ENCODE data around the gene ATP9A. TPM values are rescaled to one million over a fixed set of nuclear protein-coding genes. Genes with fewer than 3 reads are reported as not detected.

The ATP9A gene
- total RNA-seq, 1 experiment from 2014 or later = 12.1 TPM

- no peak overlapping the region for H3K23ac ChIP-seq (ENCODE audit: insufficient read length, low read depth, low read length)
- H3K14ac ChIP-seq (ENCODE audit: insufficient read depth, low read length) = no peak overlapping the region
- no peak for DNase-seq
- peaks cover 71 to 73% of the 10 kb centered on the region in 2 experiments for H3K4me1 Mint-ChIP-seq
- no peak overlapping the region for H2BK20ac ChIP-seq (ENCODE audit: low read depth, low read length, poor library complexity, severe bottlenecking)
- H3K27me3 ChIP-seq (ENCODE audit: insufficient read depth, low read length) = no peaks in the 10 kb centered on the region
- TF ChIP-seq, protein P1, sequence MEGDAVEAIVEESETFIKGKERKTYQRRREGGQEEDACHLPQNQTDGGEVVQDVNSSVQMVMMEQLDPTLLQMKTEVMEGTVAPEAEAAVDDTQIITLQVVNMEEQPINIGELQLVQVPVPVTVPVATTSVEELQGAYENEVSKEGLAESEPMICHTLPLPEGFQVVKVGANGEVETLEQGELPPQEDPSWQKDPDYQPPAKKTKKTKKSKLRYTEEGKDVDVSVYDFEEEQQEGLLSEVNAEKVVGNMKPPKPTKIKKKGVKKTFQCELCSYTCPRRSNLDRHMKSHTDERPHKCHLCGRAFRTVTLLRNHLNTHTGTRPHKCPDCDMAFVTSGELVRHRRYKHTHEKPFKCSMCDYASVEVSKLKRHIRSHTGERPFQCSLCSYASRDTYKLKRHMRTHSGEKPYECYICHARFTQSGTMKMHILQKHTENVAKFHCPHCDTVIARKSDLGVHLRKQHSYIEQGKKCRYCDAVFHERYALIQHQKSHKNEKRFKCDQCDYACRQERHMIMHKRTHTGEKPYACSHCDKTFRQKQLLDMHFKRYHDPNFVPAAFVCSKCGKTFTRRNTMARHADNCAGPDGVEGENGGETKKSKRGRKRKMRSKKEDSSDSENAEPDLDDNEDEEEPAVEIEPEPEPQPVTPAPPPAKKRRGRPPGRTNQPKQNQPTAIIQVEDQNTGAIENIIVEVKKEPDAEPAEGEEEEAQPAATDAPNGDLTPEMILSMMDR (conservative IDR thresholded peaks at IDR 0.05) = no peak
- H3K18ac ChIP-seq (ENCODE audit: insufficient read length, low read depth, low read length) = no peak overlapping the region
- no peak overlapping the region for H4K91ac ChIP-seq (ENCODE audit: insufficient read length, low read depth, low read length)
- no peak overlapping the region for H2BK15ac ChIP-seq (ENCODE audit: low read depth, low read length)
- H3K9me3 Mint-ChIP-seq = no peaks in the 10 kb centered on the region
- no peak overlapping the region for H3K4me3 Mint-ChIP-seq
- H3K56ac ChIP-seq (ENCODE audit: insufficient read length, low read depth, low read length) = no peak overlapping the region
- no peak overlapping the region for H2AFZ ChIP-seq (ENCODE audit: low read length)
- H4K8ac ChIP-seq (replicated peaks; ENCODE audit: insufficient read length, low read depth, low read length) = no peak overlapping the region
- H3T11ph ChIP-seq (ENCODE audit: low read length) = no peak overlapping the region
- H2BK5ac ChIP-seq (ENCODE audit: insufficient read length, low read length) = no peak overlapping the region
- H3K4me1 ChIP-seq (ENCODE audit: insufficient read depth, low read length) = peaks cover 13% of the 10 kb centered on the region
- H4K5ac ChIP-seq (ENCODE audit: insufficient read length, low read depth, low read length) = no peak overlapping the region
- H3K79me1 ChIP-seq (ENCODE audit: insufficient read depth, low read depth, low read length, poor library complexity, severe bottlenecking) = no peaks in the 10 kb centered on the region
- no peaks in the 10 kb centered on the region for H3K27me3 Mint-ChIP-seq (ENCODE audit: low read depth)
- H3K4me2 ChIP-seq (ENCODE audit: insufficient read depth, insufficient read length, low read length) = no peak overlapping the region
- no peaks in the 10 kb centered on the region for H3K36me3 Mint-ChIP-seq (ENCODE audit: insufficient read depth in 1 of 3, low read depth in 3 of 3)
- H2BK12ac ChIP-seq (ENCODE audit: insufficient read length, low read depth, low read length) = no peak overlapping the region
- H4K20me1 ChIP-seq (ENCODE audit: control insufficient read depth, insufficient read depth, insufficient read length) = no peaks in the 10 kb centered on the region
- no peaks in the 10 kb centered on the region for H3K79me2 ChIP-seq (ENCODE audit: insufficient read depth, low read length)
- H2BK120ac ChIP-seq (ENCODE audit: low read depth, low read length, poor library complexity, severe bottlenecking) = no peak overlapping the region
- H3K9me3 ChIP-seq (ENCODE audit: control insufficient read depth, low read depth, low read length) = no peaks in the 10 kb centered on the region
- no peak overlapping the region for H3K4ac ChIP-seq (ENCODE audit: low read depth, low read length)
- no peak overlapping the region for H2AK5ac ChIP-seq (ENCODE audit: insufficient read length, low read length)
- H3K9ac ChIP-seq (ENCODE audit: extremely low read depth, insufficient read length, low read length) = no peak overlapping the region
- H3K27ac Mint-ChIP-seq = peak overlapping the region; percentile 7 to 82 (median 19); a peak in 6 of 7 replicates
- no CpG with 5 or more reads among the region's 3 CpGs for WGBS (ENCODE audit: extremely low coverage, insufficient read length, low lambda C conversion rate)
- no peaks in the 10 kb centered on the region for H3K23me2 ChIP-seq (ENCODE audit: insufficient read length, low read depth, low read length, poor library complexity, severe bottlenecking)
- no peak overlapping the region for H3K27ac ChIP-seq (ENCODE audit: insufficient read length, low read depth, low read length)
Measured at GRCh38 chr20:51702556-51702955, 65.6 kb downstream of the ATP9A start.

Data from H9 (cell line).